OCI-LY1 (cell line): ENCODE results near the gene PLAAT5.

Source experiments
- H2AFZ ChIP-seq: fragments of 200-600 bp; sonication (generic), shearing (Covaris generic); 2 replicates; pipeline ENCODE4 v1.6.0; 2014; ENCODE audit warnings: antibody characterized with exemption, mild to moderate bottlenecking, low read length
- H3F3A ChIP-seq: fragments of 200-600 bp; sonication (generic), shearing (Covaris generic); 2 replicates; pipeline ENCODE4 v1.6.0; 2014; ENCODE audit warnings: mild to moderate bottlenecking, antibody characterized with exemption, low read length, moderate library complexity; ENCODE audit not compliant: insufficient read depth
- H3K27ac ChIP-seq: fragments of 200-600 bp; sonication (generic); 2 replicates; pipeline ENCODE4 v1.5.1; 2014; ENCODE audit warnings: low read length, mixed run types, mild to moderate bottlenecking, low read depth; ENCODE audit not compliant: poor library complexity, severe bottlenecking
- H3K27me3 ChIP-seq: fragments of 200-600 bp; sonication (generic); 2 replicates; pipeline ENCODE4 v1.6.0; 2014; ENCODE audit warnings: antibody characterized with exemption, mild to moderate bottlenecking, low read length, moderate library complexity; ENCODE audit not compliant: insufficient read depth
- H3K36me3 ChIP-seq: fragments of 200-600 bp; sonication (generic); 2 replicates; pipeline ENCODE4 v1.6.1; 2014; ENCODE audit warnings: mild to moderate bottlenecking, antibody characterized with exemption, low read length, moderate library complexity, mixed read lengths; ENCODE audit not compliant: insufficient read depth
- H3K4me1 ChIP-seq: fragments of 200-600 bp; sonication (generic); 2 replicates; pipeline ENCODE4 v1.5.1; 2014; ENCODE audit warnings: mild to moderate bottlenecking, low read length, moderate library complexity; ENCODE audit not compliant: insufficient read depth, severe bottlenecking
- H3K4me2 ChIP-seq: fragments of 200-600 bp; sonication (generic), shearing (Covaris generic); 2 replicates; pipeline ENCODE4 v1.6.1; 2014; ENCODE audit warnings: low read length
- H3K4me3 ChIP-seq: fragments of 200-600 bp; sonication (generic); 2 replicates; pipeline ENCODE4 v1.5.1; 2014; ENCODE audit warnings: low read length, low read depth, mild to moderate bottlenecking, mixed read lengths; ENCODE audit not compliant: poor library complexity, severe bottlenecking
- H3K79me2 ChIP-seq: fragments of 200-600 bp; shearing (Covaris generic); 2 replicates; pipeline ENCODE4 v1.6.1; 2016; ENCODE audit warnings: mixed run types, low read length, mixed read lengths; ENCODE audit not compliant: insufficient read depth
- H3K9ac ChIP-seq: fragments of 200-600 bp; sonication (generic), shearing (Covaris generic); 2 replicates; pipeline ENCODE4 v1.6.1; 2014; ENCODE audit warnings: mild to moderate bottlenecking, low read length, mixed read lengths
- H3K9me2 ChIP-seq: fragments of 200-600 bp; sonication (generic), shearing (Covaris generic); 2 replicates; pipeline ENCODE4 v1.6.1; 2014; ENCODE audit warnings: low read depth, mild to moderate bottlenecking, low read length, mixed read lengths
- H3K9me3 ChIP-seq: fragments of 200-600 bp; shearing (Covaris generic); 2 replicates; pipeline ENCODE4 v1.6.1; 2014; ENCODE audit warnings: low read length, mixed read lengths
- H4K20me1 ChIP-seq: fragments of 200-600 bp; sonication (generic), shearing (Covaris generic); 2 replicates; pipeline ENCODE4 v1.6.0; 2016; ENCODE audit warnings: mild to moderate bottlenecking, low read length; ENCODE audit not compliant: insufficient read depth
- CTCF ChIP-seq: fragments of 200-600 bp; sonication (generic), shearing (Covaris generic); IDR thresholded peaks from 2 replicates; pipeline ENCODE4 v1.5.1; 2017; ENCODE audit warnings: mild to moderate bottlenecking, antibody characterized with exemption, low read length, moderate library complexity, mixed read lengths
- EZH2 ChIP-seq: fragments of 200-600 bp; sonication (generic), shearing (Covaris generic); IDR thresholded peaks from 2 replicates; pipeline ENCODE4 v1.8.0; 2017; ENCODE audit warnings: borderline replicate concordance, mixed run types, mild to moderate bottlenecking, antibody characterized with exemption, low read length, moderate library complexity, mixed read lengths

PLAAT5 gene

DNA sequence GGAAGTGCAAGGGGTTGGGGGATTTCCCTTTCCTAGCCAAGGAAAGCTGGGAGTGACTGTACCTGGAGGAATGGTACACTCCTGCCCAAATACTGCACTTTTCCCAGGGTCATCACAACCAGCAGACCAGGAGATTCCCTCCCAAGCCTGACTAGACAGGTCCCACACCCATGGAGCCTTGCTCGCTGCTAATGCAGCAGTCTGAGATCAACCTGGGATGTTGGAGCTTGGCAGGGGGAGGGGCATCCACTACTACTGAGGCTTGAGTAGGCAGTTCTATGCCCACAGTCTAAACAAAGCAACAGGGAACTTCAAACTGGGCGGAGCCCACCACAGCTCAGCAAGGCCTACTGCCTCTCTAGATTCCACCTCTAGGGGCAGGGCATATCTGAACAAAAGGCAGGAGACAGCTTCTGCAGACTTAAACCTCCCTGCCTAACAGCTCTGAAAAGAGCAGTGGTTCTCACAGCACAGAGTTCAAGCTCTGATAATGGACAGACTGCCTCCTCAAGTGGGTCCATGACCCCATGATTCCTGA, 62.9 kb downstream of the PLAAT5 start:
- H3K4me1 ChIP-seq = no peaks in the 10 kb centered on the region
- no peaks in the 10 kb centered on the region for H3F3A ChIP-seq

GRCh38 chr11:63417174-63417852, 73.7 kb downstream of the PLAAT5 start:
- H4K20me1 ChIP-seq = no peaks in the 10 kb centered on the region
- TF ChIP-seq CTCF (no peak), EZH2 (no peak)
- no peaks in the 10 kb centered on the region for H3K9me3 ChIP-seq

More for the DNA sequence above, 62.9 kb downstream of the PLAAT5 start:
- Histone ChIP-seq H2AFZ (no peak overlapping the region), H3K27ac (no peak overlapping the region), H3K27me3 (no peaks in the 10 kb centered on the region), H4K20me1 (no peaks in the 10 kb centered on the region), H3K4me3 (no peak overlapping the region), H3K79me2 (no peaks in the 10 kb centered on the region), H3K4me2 (no peak overlapping the region), H3K9ac (no peak overlapping the region), H3K9me3 (no peaks in the 10 kb centered on the region), H3K36me3 (no peaks in the 10 kb centered on the region), H3K9me2 (no peaks in the 10 kb centered on the region)
- TF ChIP-seq CTCF = peak; percentile 18; the same call in 1 of the 2 replicates
- no peak for TF ChIP-seq EZH2

More at GRCh38 chr11:63417174-63417852, 73.7 kb downstream of the PLAAT5 start:
- H3K27me3 ChIP-seq = no peaks in the 10 kb centered on the region
- H3K79me2 ChIP-seq = no peaks in the 10 kb centered on the region
- H2AFZ ChIP-seq = no peak overlapping the region
- no peaks in the 10 kb centered on the region for H3F3A ChIP-seq
- no peaks in the 10 kb centered on the region for H3K36me3 ChIP-seq
- H3K9me2 ChIP-seq = no peaks in the 10 kb centered on the region
- H3K4me3 ChIP-seq = no peak overlapping the region
- H3K9ac ChIP-seq = no peak overlapping the region
- H3K4me2 ChIP-seq = no peak overlapping the region
- H3K27ac ChIP-seq = no peak overlapping the region
- H3K4me1 ChIP-seq = no peaks in the 10 kb centered on the region
